HepG2 (cell line): ENCODE measurements around the gene TNFSF13. TPM values are rescaled to one million over a fixed set of nuclear protein-coding genes. Genes with fewer than 3 reads are reported as not detected.

Source experiments
- CEBPB ChIP-seq: IDR thresholded peaks from 2 replicates; pipeline ENCODE4 v1.6.1; 2011; ENCODE audit warnings: low read depth, low read length, improper control_type of control experiment, borderline replicate concordance
- CREM ChIP-seq, 2 experiments: sonication (generic) in 1 of 2; formaldehyde crosslinking in 1 of 2; IDR thresholded peaks; 2 replicates each; pipeline versions ENCODE4 v1.4.0 to v1.6.1; 2016 to 2020; ENCODE audit warnings: antibody characterized with exemption in 1 of 2, mild to moderate bottlenecking in 1 of 2, missing genetic modification reagents in 1 of 2
- KIAA2018 ChIP-seq: sonication (generic); formaldehyde crosslinking; IDR thresholded peaks from 2 replicates; pipeline ENCODE4 v1.5.0; 2020; ENCODE audit warnings: mild to moderate bottlenecking, missing genetic modification reagents, borderline replicate concordance
- LBX2 ChIP-seq: sonication (generic); formaldehyde crosslinking; IDR thresholded peaks from 2 replicates; pipeline ENCODE4 v1.5.0; 2020; ENCODE audit warnings: missing genetic modification reagents, mild to moderate bottlenecking, borderline replicate concordance
- NFKBIZ ChIP-seq: IDR thresholded peaks from 2 replicates; pipeline ENCODE4 v1.6.1; 2018; ENCODE audit warnings: missing genetic modification reagents, missing compliant biosample characterization
- ZNF124 ChIP-seq: sonication (generic); formaldehyde crosslinking; IDR thresholded peaks from 2 replicates; pipeline ENCODE4 v1.4.0; 2020; ENCODE audit warnings: missing genetic modification reagents
- ZNF205 ChIP-seq: IDR thresholded peaks from 2 replicates; pipeline ENCODE4 v1.6.1; 2018; ENCODE audit warnings: missing biosample characterization, missing genetic modification reagents
- ZNF296 ChIP-seq: sonication (generic); formaldehyde crosslinking; conservative IDR thresholded peaks from 2 replicates; pipeline ENCODE4 v1.5.0; 2020; ENCODE audit warnings: mild to moderate bottlenecking, missing genetic modification reagents
- ZNF841 ChIP-seq: sonication (generic); formaldehyde crosslinking; IDR thresholded peaks from 2 replicates; pipeline ENCODE4 v1.8.1; 2023; ENCODE audit warnings: missing genetic modification reagents, borderline replicate concordance
- ZXDC ChIP-seq: sonication (generic); formaldehyde crosslinking; IDR thresholded peaks from 2 replicates; pipeline ENCODE4 v1.5.0; 2020; ENCODE audit warnings: mild to moderate bottlenecking, missing genetic modification reagents
- polyA plus RNA-seq, 8 experiments: library from polyadenylated mRNA; depleted of rRNA in 3 of 8; stranded (reverse) in 7 of 8; unstranded in 1 of 8; fragments of >200 nt; fragmentation: Illumina TruSeq in 4 of 8; extraction: Trizol in 4 of 8; gene quantifications; 2 replicates each; pipeline versions ENCODE4 v1.2.1 to v1.2.3, GENCODE V29; 2011 to 2016; ENCODE audit warnings: low read depth in 4 of 8, missing spikeins in 1 of 8, mixed read lengths in 1 of 8; ENCODE audit not compliant: insufficient read depth in 1 of 8
- total RNA-seq, 5 experiments: library from RNA; depleted of rRNA; stranded (reverse); fragments of >200 nt; fragmentation: Illumina TruSeq; extraction: Trizol; gene quantifications; 2 replicates each; pipeline ENCODE4 v1.2.3, GENCODE V29; 2016; ENCODE audit warnings: low read depth in 1 of 5
- TF ChIP-seq, protein P1 (sequence below): fragments of 450-650 bp; IDR thresholded peaks from 2 replicates; pipeline ENCODE4 v1.6.1; 2017; ENCODE audit warnings: mild to moderate bottlenecking

TNFSF13 gene
- total and polyA plus RNA-seq, 2 of the 13 experiments (the other 11 are each of a cell fraction or from before 2014, with no cell fraction given): 2.5 to 3.3 TPM

- no peak for TF ChIP-seq NFKBIZ (CRISPR knock-in tag)
- TF ChIP-seq ZNF296 (CRISPR knock-in tag): no peak
- TF ChIP-seq ZXDC: no peak
- TF ChIP-seq KIAA2018 (CRISPR knock-in tag): no peak
- TF ChIP-seq ZNF205 (CRISPR knock-in tag): 0 out of 2 replicates have a peak, but pooled peaks have one; percentile 42
- TF ChIP-seq, protein P1, sequence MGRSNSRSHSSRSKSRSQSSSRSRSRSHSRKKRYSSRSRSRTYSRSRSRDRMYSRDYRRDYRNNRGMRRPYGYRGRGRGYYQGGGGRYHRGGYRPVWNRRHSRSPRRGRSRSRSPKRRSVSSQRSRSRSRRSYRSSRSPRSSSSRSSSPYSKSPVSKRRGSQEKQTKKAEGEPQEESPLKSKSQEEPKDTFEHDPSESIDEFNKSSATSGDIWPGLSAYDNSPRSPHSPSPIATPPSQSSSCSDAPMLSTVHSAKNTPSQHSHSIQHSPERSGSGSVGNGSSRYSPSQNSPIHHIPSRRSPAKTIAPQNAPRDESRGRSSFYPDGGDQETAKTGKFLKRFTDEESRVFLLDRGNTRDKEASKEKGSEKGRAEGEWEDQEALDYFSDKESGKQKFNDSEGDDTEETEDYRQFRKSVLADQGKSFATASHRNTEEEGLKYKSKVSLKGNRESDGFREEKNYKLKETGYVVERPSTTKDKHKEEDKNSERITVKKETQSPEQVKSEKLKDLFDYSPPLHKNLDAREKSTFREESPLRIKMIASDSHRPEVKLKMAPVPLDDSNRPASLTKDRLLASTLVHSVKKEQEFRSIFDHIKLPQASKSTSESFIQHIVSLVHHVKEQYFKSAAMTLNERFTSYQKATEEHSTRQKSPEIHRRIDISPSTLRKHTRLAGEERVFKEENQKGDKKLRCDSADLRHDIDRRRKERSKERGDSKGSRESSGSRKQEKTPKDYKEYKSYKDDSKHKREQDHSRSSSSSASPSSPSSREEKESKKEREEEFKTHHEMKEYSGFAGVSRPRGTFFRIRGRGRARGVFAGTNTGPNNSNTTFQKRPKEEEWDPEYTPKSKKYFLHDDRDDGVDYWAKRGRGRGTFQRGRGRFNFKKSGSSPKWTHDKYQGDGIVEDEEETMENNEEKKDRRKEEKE: no peak
- no peak; the same call in 1 of the 2 replicates for TF ChIP-seq ZNF124 (CRISPR knock-in tag)
- TF ChIP-seq ZNF841 (CRISPR knock-in tag): no peak
- TF ChIP-seq LBX2 (CRISPR knock-in tag): no peak
- TF ChIP-seq CEBPB: no peak; the same call in 1 of the 2 replicates
- peak; percentile 98 for TF ChIP-seq CREM (IDR thresholded peaks at IDR 0.05)
- TF ChIP-seq CREM (CRISPR knock-in tag; IDR thresholded peaks at IDR 0.05): 0 out of 2 replicates have a peak, but pooled peaks have one; percentile 54
Observed at GRCh38 chr17:7572588-7573323, 14.2 kb downstream of the TNFSF13 start (continued).
